ENCODE results near the gene OR4E2.

OR4E2 gene

GRCh38 chr14:21671371-21671770 is 17.7 kb downstream of the OR4E2 start:
- TF ChIP-seq CTCF (IDR thresholded peaks at IDR 0.05), result no peak

- no peak for TF ChIP-seq CTCF (IDR thresholded peaks at IDR 0.05)
Measured at GRCh38 chr14:21672116-21672515, 18.5 kb downstream of the OR4E2 start.

DNA sequence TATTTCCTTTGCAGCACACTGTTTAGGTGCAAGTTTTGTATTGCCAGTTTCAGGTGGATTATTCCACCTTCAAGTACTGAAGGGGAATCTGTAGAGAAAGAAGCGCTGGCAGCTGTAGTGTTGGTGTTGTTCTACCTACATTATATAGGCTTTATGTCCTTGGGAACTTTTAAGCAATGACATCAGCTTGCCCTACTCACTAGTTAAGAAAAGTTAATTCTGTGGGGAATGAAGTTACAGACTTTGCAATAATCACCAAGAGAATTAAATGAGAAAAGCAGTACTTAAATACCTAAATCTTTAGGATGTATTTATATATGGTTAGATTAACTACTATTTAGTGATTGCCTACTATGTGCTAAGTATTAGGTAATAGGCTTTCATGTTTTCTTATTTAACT is 20.1 kb downstream of the OR4E2 start, which contains the start of gene OR4E1:
Gene OR4E1, minus strand, starts transcription at position 101 of the 400 bp plus-strand sequence. CDS start 2,883 bp downstream, outside the sequence.
- TF ChIP-seq CTCF (IDR thresholded peaks at IDR 0.05), result no peak

DNA sequence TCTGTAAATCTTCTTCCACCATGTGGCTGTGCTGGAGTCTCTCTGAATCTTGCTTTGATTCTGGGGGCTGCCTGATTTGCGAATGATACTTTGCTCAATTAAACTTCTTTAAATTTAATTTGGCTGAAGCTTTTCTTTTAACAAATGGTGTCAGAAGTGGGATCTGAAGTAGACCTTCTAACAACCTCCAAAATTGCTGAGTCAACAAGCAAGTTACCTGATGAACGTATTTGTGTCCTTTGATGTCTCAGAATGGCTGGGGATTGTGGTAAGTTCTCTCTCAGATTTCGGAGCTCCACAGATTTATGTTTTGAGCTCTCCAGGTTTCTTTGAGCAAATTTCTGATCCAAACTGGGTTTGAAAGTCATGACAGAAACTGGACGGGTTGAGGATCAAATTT is 21.9 kb downstream of the OR4E2 start:
- no peak for TF ChIP-seq CTCF (IDR thresholded peaks at IDR 0.05)

GRCh38 chr14:21680072-21680471 is 26.4 kb downstream of the OR4E2 start:
- no peak for TF ChIP-seq CTCF (IDR thresholded peaks at IDR 0.05)

- no peak for TF ChIP-seq CTCF (IDR thresholded peaks at IDR 0.05)
Measured at GRCh38 chr14:21686468-21686867, 32.8 kb downstream of the OR4E2 start.

DNA sequence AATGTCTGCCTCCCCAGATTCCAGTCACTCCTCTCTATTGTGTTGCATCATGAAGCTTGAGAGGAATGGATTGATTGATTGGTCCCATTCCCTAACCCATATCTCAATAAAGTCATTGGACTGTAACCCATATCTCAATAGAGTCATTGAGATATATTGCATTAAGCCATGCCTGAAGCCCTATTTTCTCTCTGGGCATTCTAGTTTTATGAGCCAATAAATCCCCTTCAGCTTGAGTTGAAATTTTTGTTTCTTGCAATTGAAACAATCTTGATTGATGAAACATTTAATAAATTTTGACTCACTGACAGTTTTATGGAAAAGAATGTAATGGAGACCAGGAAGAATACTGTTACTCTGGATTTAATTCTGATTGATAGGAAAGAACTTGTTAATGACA is 40.8 kb downstream of the OR4E2 start:
- no peak for TF ChIP-seq CTCF (IDR thresholded peaks at IDR 0.05)

DNA sequence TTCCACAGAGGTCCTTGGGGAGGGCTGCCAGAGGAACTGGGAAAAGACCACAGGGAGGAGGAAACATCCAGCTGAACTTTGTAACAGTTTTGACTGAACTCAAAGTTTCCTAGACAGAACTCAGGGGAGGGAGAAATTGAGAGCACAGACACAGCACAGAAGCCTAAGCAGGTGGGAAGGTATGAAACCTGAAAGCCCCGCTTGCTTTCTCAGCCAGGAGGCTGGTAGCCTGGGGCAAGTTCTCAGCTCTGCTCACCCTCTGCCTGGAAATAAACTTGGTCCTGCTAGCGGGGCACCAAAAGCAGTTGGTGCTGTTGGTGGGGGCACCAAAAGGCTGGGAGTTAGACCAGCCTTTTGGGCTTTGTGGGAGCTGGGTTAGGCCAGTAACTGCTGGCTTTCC is 45.9 kb downstream of the OR4E2 start:
- no peak for TF ChIP-seq CTCF (IDR thresholded peaks at IDR 0.05)

All from LNCAP (cell line).